Thoracic aorta (tissue), 2 donors: ENCODE measurements around the gene IFNG-AS1. TPM values are rescaled to one million over a fixed set of nuclear protein-coding genes. Genes with fewer than 3 reads are reported as not detected.

Source experiments
- ATAC-seq: fragments of 150-250 bp; one replicate; pipeline ENCODE4 v1.8.0; 2017; ENCODE audit warnings: low read depth; ENCODE audit not compliant: insufficient number of reproducible peaks, low FRiP score
- DNase-seq: peaks from one replicate; pipeline ENCODE4 v3.0.0-alpha.2; 2020; ENCODE audit warnings: low spot score
- H3K27ac ChIP-seq, 2 donors: fragments of 200-600 bp; sonication (generic); 1 replicate in 1 of 2; 2 replicates in 1 of 2; pipeline ENCODE4 v1.5.1; 2016; ENCODE audit warnings: mild to moderate bottlenecking in 2 of 2, moderate library complexity in 2 of 2
- H3K27me3 ChIP-seq: fragments of 200-600 bp; sonication (generic); replicated peaks from 2 replicates; pipeline ENCODE4 v1.6.0; 2016; ENCODE audit warnings: mild to moderate bottlenecking; ENCODE audit not compliant: insufficient read depth
- H3K36me3 ChIP-seq: fragments of 200-600 bp; sonication (generic); one replicate; pipeline ENCODE4 v1.5.1; 2016
- H3K4me1 ChIP-seq, 2 donors: fragments of 200-600 bp; sonication (generic); 1 replicate in 1 of 2; 2 replicates in 1 of 2; pipeline versions ENCODE4 v1.5.1 to v1.6.0; 2016; ENCODE audit warnings: low read depth in 2 of 2, mild to moderate bottlenecking in 1 of 2; ENCODE audit not compliant: control insufficient read depth in 1 of 2
- H3K4me3 ChIP-seq: fragments of 200-600 bp; sonication (generic); 2 replicates; pipeline ENCODE4 v1.5.1; 2016; ENCODE audit warnings: mild to moderate bottlenecking
- H3K9me3 ChIP-seq: fragments of 200-600 bp; sonication (generic); 2 replicates; pipeline ENCODE4 v1.5.1; 2016
- CTCF ChIP-seq: fragments of 200-600 bp; sonication (generic); IDR thresholded peaks from one replicate; pipeline ENCODE4 v1.5.1; 2019; ENCODE audit warnings: antibody characterized with exemption
- total RNA-seq, 2 donors: library from RNA; depleted of rRNA; stranded (reverse); fragments of >200 nt; gene quantifications; one replicate each; pipeline versions ENCODE4 v1.1.0 to v1.2.3, GENCODE V29; 2016

Gene IFNG-AS1
- total RNA-seq, 2 donors from 2014 or later = 0.92 TPM; not detected in 1

- no peak overlapping the region for H3K27ac ChIP-seq
- no peaks in the 10 kb centered on the region for H3K4me1 ChIP-seq
- no peak overlapping the region for H3K4me3 ChIP-seq
- TF ChIP-seq CTCF = no peak
- ATAC-seq (no peak), DNase-seq (no peak)
- no peaks in the 10 kb centered on the region for H3K9me3 ChIP-seq
- H3K27me3 ChIP-seq = no peaks in the 10 kb centered on the region
- no peaks in the 10 kb centered on the region for H3K36me3 ChIP-seq
These were observed 22.1 kb downstream of the IFNG-AS1 start for GRCh38 chr12:68011206-68011881.

- no peaks in the 10 kb centered on the region for H3K36me3 ChIP-seq
- no peaks in the 10 kb centered on the region for H3K27me3 ChIP-seq
- no peaks in the 10 kb centered on the region for H3K9me3 ChIP-seq
- TF ChIP-seq CTCF = no peak
- ATAC-seq = no peak
- no peak for DNase-seq
- no peak overlapping the region for H3K4me3 ChIP-seq
- H3K4me1 ChIP-seq = no peaks in the 10 kb centered on the region
- H3K27ac ChIP-seq = no peak overlapping the region
These were observed 22.6 kb downstream of the IFNG-AS1 start for GRCh38 chr12:68011882-68012207.

GRCh38 chr12:68012712-68013111 lies 23.5 kb downstream of the IFNG-AS1 start:
- no peaks in the 10 kb centered on the region for H3K4me1 ChIP-seq
- DNase-seq (no peak), ATAC-seq (no peak)
- no peak for TF ChIP-seq CTCF
- H3K4me3 ChIP-seq = no peak overlapping the region
- H3K36me3 ChIP-seq = no peaks in the 10 kb centered on the region
- no peaks in the 10 kb centered on the region for H3K27me3 ChIP-seq
- H3K27ac ChIP-seq = no peak overlapping the region
- no peaks in the 10 kb centered on the region for H3K9me3 ChIP-seq

- TF ChIP-seq CTCF = no peak
- no peaks in the 10 kb centered on the region for H3K36me3 ChIP-seq
- no peak for ATAC-seq
- H3K9me3 ChIP-seq = no peaks in the 10 kb centered on the region
- no peaks in the 10 kb centered on the region for H3K27me3 ChIP-seq
- H3K27ac ChIP-seq = no peak overlapping the region
- no peak overlapping the region for H3K4me3 ChIP-seq
- H3K4me1 ChIP-seq = no peaks in the 10 kb centered on the region
- no peak for DNase-seq
These were observed 23.9 kb downstream of the IFNG-AS1 start for GRCh38 chr12:68013181-68013580.

GRCh38 chr12:68016136-68016535 lies 26.9 kb downstream of the IFNG-AS1 start:
- no peaks in the 10 kb centered on the region for H3K27me3 ChIP-seq
- ATAC-seq = no peak

More at GRCh38 chr12:68016136-68016535, 26.9 kb downstream of the IFNG-AS1 start:
- no peak overlapping the region for H3K4me3 ChIP-seq
- H3K4me1 ChIP-seq = no peaks in the 10 kb centered on the region
- H3K36me3 ChIP-seq = no peaks in the 10 kb centered on the region
- DNase-seq = no peak
- no peaks in the 10 kb centered on the region for H3K9me3 ChIP-seq
- H3K27ac ChIP-seq = no peak overlapping the region
- TF ChIP-seq CTCF = no peak
